Progenitor cell of endocrine pancreas (in vitro differentiated cells): ENCODE measurements around the gene MACF1. TPM values are rescaled to one million over a fixed set of nuclear protein-coding genes. Genes with fewer than 3 reads are reported as not detected.
A peak's percentile ranks its signal among the peaks of the same experiment; 100 is the strongest.
"Not testable (repeated sequence)": the region's sequence is repeated elsewhere in the genome, so short reads cannot be mapped to it uniquely, and the experiment has no call there.

Experiments used
- DNase-seq: peaks from one replicate; pipeline ENCODE4 v3.0.0; 2021; ENCODE audit warnings: low spot score; ENCODE audit not compliant: unreplicated experiment
- H3K27ac Mint-ChIP-seq: 2 replicates; pipeline ENCODE4 v1.8.0; 2021; ENCODE audit warnings: mild to moderate bottlenecking, moderate library complexity, mixed read lengths
- H3K27me3 Mint-ChIP-seq: 2 replicates; pipeline ENCODE4 v1.8.0; 2021; ENCODE audit warnings: mixed read lengths
- H3K36me3 Mint-ChIP-seq: 2 replicates; pipeline ENCODE4 v1.8.0; 2022; ENCODE audit warnings: mixed read lengths; ENCODE audit not compliant: insufficient read depth
- H3K4me1 Mint-ChIP-seq: 2 replicates; pipeline ENCODE4 v1.8.0; 2021; ENCODE audit warnings: low read depth, mixed read lengths
- H3K4me3 Mint-ChIP-seq: 2 replicates; pipeline ENCODE4 v1.8.0; 2021; ENCODE audit warnings: low read depth, mild to moderate bottlenecking, moderate library complexity, mixed read lengths
- H3K9me3 Mint-ChIP-seq: 2 replicates; pipeline ENCODE4 v1.8.0; 2021; ENCODE audit warnings: low read depth, mixed read lengths
- CTCF ChIP-seq: fragments of 200-600 bp; sonication (generic); IDR thresholded peaks from one replicate; pipeline ENCODE4 v1.5.0; 2021; ENCODE audit warnings: antibody characterized with exemption, mild to moderate bottlenecking; ENCODE audit not compliant: unreplicated experiment
- total RNA-seq: library from RNA; stranded (reverse); gene quantifications from 2 replicates; pipeline ENCODE4 v1.2.1, GENCODE V29; 2021

The MACF1 gene
- total RNA-seq, 1 donor from 2014 or later: 241 TPM

GRCh38 chr1:39160703-39161102 is 43.8 kb upstream of the MACF1 start:
- Mint-ChIP-seq H3K9me3 (no peaks in the 10 kb centered on the region), H3K4me1 (peaks cover 58% of the 10 kb centered on the region), H3K4me3 (no peak overlapping the region), H3K27me3 (no peaks in the 10 kb centered on the region), H3K36me3 (no peaks in the 10 kb centered on the region), H3K27ac (peak overlapping the region; percentile 97)
- no peak for DNase-seq
- TF ChIP-seq CTCF: no peak

DNA sequence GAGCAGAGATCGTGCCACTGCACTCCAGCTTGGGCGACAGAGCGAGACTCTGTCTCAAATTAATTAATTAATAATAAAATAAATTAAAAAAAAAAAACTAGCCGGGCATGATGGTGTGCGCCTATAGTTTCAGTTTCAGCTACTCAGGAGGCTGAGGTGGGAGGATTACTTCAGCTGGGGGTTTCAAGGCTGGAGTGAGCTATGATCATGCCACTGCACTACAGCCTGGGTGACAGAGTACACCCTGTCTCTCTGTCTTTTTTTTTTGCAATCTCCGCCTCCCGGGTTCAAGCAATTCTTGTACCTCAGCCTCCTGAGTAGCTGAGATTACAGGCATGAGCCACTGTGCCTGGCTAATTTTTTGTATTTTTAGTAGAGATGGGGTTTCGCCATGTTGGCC is 42.7 kb upstream of the MACF1 start:
- H3K27me3 Mint-ChIP-seq, H3K27ac Mint-ChIP-seq, H3K36me3 Mint-ChIP-seq, H3K9me3 Mint-ChIP-seq, DNase-seq, H3K4me3 Mint-ChIP-seq: not testable (repeated sequence)
- H3K4me1 Mint-ChIP-seq: peaks cover 58% of the 10 kb centered on the region

- Mint-ChIP-seq H3K27me3 (no peaks in the 10 kb centered on the region), H3K9me3 (no peaks in the 10 kb centered on the region), H3K27ac (no peak overlapping the region), H3K4me1 (peaks cover 50% of the 10 kb centered on the region), H3K4me3 (no peak overlapping the region), H3K36me3 (no peaks in the 10 kb centered on the region)
- TF ChIP-seq CTCF: no peak
- DNase-seq: no peak
These were observed 41.0 kb upstream of the MACF1 start for GRCh38 chr1:39163469-39163868.

- H3K4me1 Mint-ChIP-seq: peaks cover 44% of the 10 kb centered on the region
- no peak for TF ChIP-seq CTCF
- no peaks in the 10 kb centered on the region for H3K36me3 Mint-ChIP-seq
- no peaks in the 10 kb centered on the region for H3K9me3 Mint-ChIP-seq
- no peak for DNase-seq
- H3K4me3 Mint-ChIP-seq: no peak overlapping the region
- no peak overlapping the region for H3K27ac Mint-ChIP-seq
- H3K27me3 Mint-ChIP-seq: no peaks in the 10 kb centered on the region
These were observed 40.2 kb upstream of the MACF1 start for GRCh38 chr1:39164256-39164655.

DNA sequence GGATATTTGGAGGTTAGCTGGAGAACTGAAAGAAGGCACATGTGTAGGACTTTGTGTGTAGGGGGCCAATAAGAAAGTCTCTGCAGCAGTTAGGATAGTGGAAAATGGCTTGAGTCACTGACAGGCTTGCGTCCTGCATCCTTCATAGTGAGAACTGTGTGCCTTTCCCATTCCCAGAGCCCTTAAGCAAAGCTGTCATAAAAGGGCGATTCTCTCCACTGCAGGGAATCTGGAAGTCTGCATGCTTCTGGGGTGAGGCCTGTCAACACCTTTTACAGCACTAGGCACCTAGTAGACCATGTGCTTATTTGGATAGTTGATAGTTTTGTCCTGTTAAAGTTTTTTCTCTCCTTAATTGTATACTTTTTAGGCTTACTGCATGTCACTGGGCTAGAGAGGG is 39.4 kb upstream of the MACF1 start:
- no peak overlapping the region for H3K27ac Mint-ChIP-seq
- no peak for DNase-seq

More for the DNA sequence above, 39.4 kb upstream of the MACF1 start:
- H3K9me3 Mint-ChIP-seq: no peaks in the 10 kb centered on the region
- TF ChIP-seq CTCF: no peak
- no peaks in the 10 kb centered on the region for H3K27me3 Mint-ChIP-seq
- H3K4me3 Mint-ChIP-seq: no peak overlapping the region
- no peaks in the 10 kb centered on the region for H3K36me3 Mint-ChIP-seq
- peaks cover 40% of the 10 kb centered on the region for H3K4me1 Mint-ChIP-seq
